Esophagus muscularis mucosa (tissue), 4 donors: ENCODE data around the gene PARP3. TPM values are rescaled to one million over a fixed set of nuclear protein-coding genes. Genes with fewer than 3 reads are reported as not detected.

Experiments used
- DNase-seq: peaks from one replicate; pipeline ENCODE4 v3.0.0-alpha.2; 2017; ENCODE audit errors: extremely low spot score
- H3K27ac ChIP-seq, 4 donors: fragments of 200-600 bp; sonication (generic); replicated peaks in 1 of 4; 1 replicate in 3 of 4; 2 replicates in 1 of 4; pipeline ENCODE4 v1.5.1; 2016 to 2019; ENCODE audit warnings: mild to moderate bottlenecking in 1 of 4
- H3K27me3 ChIP-seq, 4 donors: fragments of 200-600 bp; sonication (generic); one replicate each; pipeline versions ENCODE4 v1.5.1 to v1.6.0; 2016 to 2019
- H3K36me3 ChIP-seq, 4 donors: fragments of 200-600 bp; sonication (generic); one replicate each; pipeline ENCODE4 v1.5.1; 2016 to 2019
- H3K4me1 ChIP-seq, 4 donors: fragments of 200-600 bp; sonication (generic); one replicate each; pipeline ENCODE4 v1.5.1; 2016 to 2019
- H3K4me3 ChIP-seq, 4 donors: fragments of 200-600 bp; sonication (generic); 1 replicate in 2 of 4; 2 replicates in 2 of 4; pipeline ENCODE4 v1.5.1; 2016 to 2019; ENCODE audit warnings: mild to moderate bottlenecking in 4 of 4, moderate library complexity in 1 of 4
- H3K9me3 ChIP-seq, 4 donors: fragments of 200-600 bp; sonication (generic); 1 replicate in 3 of 4; 2 replicates in 1 of 4; pipeline ENCODE4 v1.5.1; 2016 to 2019
- EP300 ChIP-seq: sonication (generic); formaldehyde crosslinking; IDR thresholded peaks from one replicate; pipeline ENCODE4 v1.6.1; 2017; ENCODE audit warnings: antibody characterized with exemption
- POLR2A ChIP-seq: fragments of 450-650 bp; IDR thresholded peaks from one replicate; pipeline ENCODE4 v1.6.1; 2017; ENCODE audit warnings: antibody characterized with exemption, moderate library complexity, mild to moderate bottlenecking, low read depth
- POLR2AphosphoS5 ChIP-seq, 2 donors: sonication (generic); formaldehyde crosslinking; IDR thresholded peaks; one replicate each; pipeline ENCODE4 v1.6.1; 2017; ENCODE audit warnings: antibody characterized with exemption in 2 of 2
- WGBS: methylation state at CpG from one replicate; pipeline ENCODE4 v1.1.5; 2018; 5-methylcytosine and 5-hydroxymethylcytosine counted together
- intact Hi-C: fragments of 100-400 bp; cut with DNase I; formaldehyde crosslinking; loops from one replicate; pipeline ENCODE4 v1.15.1; 2023
- total RNA-seq, 4 donors: library from RNA; depleted of rRNA; stranded (reverse); fragments of >200 nt; gene quantifications; one replicate each; pipeline versions ENCODE4 v1.1.0 to v1.2.1, GENCODE V29; 2016
- TF ChIP-seq, protein P1 (sequence below), 3 experiments: fragments of 200-600 bp in 2 of 3; fragments of 450-650 bp in 1 of 3; sonication (generic) in 2 of 3; IDR thresholded peaks; one replicate each; pipeline ENCODE4 v1.5.1; 2017 to 2019; ENCODE audit warnings: antibody characterized with exemption in 3 of 3, mild to moderate bottlenecking in 2 of 3, moderate library complexity in 1 of 3

PARP3 gene
- total RNA-seq, 4 donors from 2014 or later: 22.9 to 37.9 (median 30.1) TPM

DNA sequence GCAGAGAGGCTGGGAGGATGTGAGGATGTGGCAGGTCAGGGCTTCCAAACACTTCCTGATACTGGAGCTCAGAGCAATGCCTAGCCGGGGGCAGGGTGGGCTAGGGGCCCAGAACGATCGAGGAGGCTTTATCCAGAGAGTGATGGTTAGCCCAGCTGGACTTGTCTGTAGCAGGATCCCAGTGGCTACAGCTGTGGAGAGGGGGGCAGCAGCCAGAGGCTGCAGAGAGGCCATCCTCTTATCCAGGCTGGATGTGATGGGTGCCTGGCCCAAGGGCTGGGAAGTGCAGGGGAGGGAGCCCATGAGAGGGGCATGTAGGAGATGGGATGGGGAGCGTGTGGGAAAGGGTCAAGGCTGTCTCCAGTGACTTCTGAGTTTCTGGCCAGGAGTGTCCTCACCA, 4.6 kb downstream of the PARP3 start:
- no peaks in the 10 kb centered on the region for H3K9me3 ChIP-seq
- peaks cover 0 to 57% (median 41%) of the 10 kb centered on the region in 4 donors for H3K36me3 ChIP-seq
- H3K27ac ChIP-seq: no peak overlapping the region
- no peak for DNase-seq
- intact Hi-C loops: no loop called here
- peaks cover 14 to 16% (median 15%) of the 10 kb centered on the region in 4 donors for H3K4me1 ChIP-seq
- TF ChIP-seq EP300 (no peak), POLR2AphosphoS5 (IDR thresholded peaks at IDR 0.05) (no peak), POLR2A (no peak)
- TF ChIP-seq, protein P1, sequence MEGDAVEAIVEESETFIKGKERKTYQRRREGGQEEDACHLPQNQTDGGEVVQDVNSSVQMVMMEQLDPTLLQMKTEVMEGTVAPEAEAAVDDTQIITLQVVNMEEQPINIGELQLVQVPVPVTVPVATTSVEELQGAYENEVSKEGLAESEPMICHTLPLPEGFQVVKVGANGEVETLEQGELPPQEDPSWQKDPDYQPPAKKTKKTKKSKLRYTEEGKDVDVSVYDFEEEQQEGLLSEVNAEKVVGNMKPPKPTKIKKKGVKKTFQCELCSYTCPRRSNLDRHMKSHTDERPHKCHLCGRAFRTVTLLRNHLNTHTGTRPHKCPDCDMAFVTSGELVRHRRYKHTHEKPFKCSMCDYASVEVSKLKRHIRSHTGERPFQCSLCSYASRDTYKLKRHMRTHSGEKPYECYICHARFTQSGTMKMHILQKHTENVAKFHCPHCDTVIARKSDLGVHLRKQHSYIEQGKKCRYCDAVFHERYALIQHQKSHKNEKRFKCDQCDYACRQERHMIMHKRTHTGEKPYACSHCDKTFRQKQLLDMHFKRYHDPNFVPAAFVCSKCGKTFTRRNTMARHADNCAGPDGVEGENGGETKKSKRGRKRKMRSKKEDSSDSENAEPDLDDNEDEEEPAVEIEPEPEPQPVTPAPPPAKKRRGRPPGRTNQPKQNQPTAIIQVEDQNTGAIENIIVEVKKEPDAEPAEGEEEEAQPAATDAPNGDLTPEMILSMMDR (IDR thresholded peaks at IDR 0.05): no peak
- 88% methylated on average over 4 of the region's 4 CpGs for WGBS
- no peak overlapping the region for H3K4me3 ChIP-seq
- H3K27me3 ChIP-seq: no peaks in the 10 kb centered on the region

DNA sequence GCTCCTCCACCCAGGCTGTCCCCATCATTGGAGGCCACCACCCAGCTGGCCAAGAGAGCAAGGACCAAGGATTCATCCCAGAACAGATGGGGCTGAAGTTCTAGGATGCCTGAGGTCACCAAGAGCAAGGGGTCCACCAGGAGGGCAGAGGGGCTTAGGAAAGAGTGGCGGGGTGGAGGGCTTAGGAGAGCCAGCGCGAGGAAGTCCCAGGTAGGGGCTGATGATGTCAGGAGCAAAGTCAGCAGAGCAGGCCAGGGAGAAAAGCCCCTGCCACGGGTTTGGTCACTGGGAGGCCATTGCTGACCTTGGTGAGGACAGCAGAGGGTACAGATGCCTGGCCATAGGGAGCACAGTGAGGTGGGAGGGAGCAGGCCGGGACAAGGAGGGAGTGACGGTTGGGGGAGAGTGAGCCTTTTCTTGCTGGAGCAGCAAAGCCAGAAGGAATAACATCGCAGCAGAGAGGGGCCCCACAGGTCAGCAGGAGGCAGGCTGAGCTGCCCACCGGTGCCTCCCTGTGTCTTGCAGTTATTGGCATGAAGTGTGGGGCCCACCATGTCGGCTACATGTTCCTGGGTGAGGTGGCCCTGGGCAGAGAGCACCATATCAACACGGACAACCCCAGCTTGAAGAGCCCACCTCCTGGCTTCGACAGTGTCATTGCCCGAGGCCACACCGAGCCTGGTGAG, 5.2 kb downstream of the PARP3 start:
- intact Hi-C loops: no loop called here
- Histone ChIP-seq H3K27ac (no peak overlapping the region), H3K36me3 (peaks cover 0 to 57% (median 41%) of the 10 kb centered on the region in 4 donors), H3K4me1 (peaks cover 12 to 14% (median 13%) of the 10 kb centered on the region in 4 donors), H3K4me3 (no peak overlapping the region), H3K9me3 (no peaks in the 10 kb centered on the region), H3K27me3 (no peaks in the 10 kb centered on the region)
- no peak for DNase-seq
- 73% methylated on average over 12 of the region's 13 CpGs for WGBS
- TF ChIP-seq POLR2A (no peak), POLR2AphosphoS5 (IDR thresholded peaks at IDR 0.05) (no peak), EP300 (no peak)
- TF ChIP-seq, protein P1 (IDR thresholded peaks at IDR 0.05): no peak

DNA sequence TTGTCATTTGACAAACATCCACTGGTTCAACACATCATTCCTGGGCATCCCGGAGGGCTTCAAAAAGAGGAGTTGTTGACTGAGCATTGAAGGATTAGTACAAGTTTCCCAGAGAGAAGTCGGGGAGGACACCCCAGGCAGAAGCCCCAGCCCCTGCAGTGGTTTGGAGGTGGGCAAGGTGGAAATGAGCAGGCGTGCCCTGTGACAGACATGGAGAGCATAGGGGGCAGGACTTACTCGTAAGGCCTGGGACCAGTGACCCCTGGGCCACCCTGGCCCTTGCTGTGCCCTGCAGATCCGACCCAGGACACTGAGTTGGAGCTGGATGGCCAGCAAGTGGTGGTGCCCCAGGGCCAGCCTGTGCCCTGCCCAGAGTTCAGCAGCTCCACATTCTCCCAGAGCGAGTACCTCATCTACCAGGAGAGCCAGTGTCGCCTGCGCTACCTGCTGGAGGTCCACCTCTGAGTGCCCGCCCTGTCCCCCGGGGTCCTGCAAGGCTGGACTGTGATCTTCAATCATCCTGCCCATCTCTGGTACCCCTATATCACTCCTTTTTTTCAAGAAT, 5.9 kb downstream of the PARP3 start:
- intact Hi-C loops: no loop called here
- H3K27me3 ChIP-seq: no peaks in the 10 kb centered on the region
- whole genome bisulfite sequencing: 80% methylated on average over 7 of the region's 10 CpGs
- no peak overlapping the region for H3K27ac ChIP-seq
- DNase-seq: no peak
- TF ChIP-seq POLR2AphosphoS5 (IDR thresholded peaks at IDR 0.05) (no peak), POLR2A (no peak), EP300 (no peak)
- TF ChIP-seq, protein P1 (IDR thresholded peaks at IDR 0.05): no peak
- peaks cover 0 to 57% (median 41%) of the 10 kb centered on the region in 4 donors for H3K36me3 ChIP-seq
- peaks cover 5 to 6% (median 5%) of the 10 kb centered on the region in 4 donors for H3K4me1 ChIP-seq
- no peaks in the 10 kb centered on the region for H3K9me3 ChIP-seq
- H3K4me3 ChIP-seq: no peak overlapping the region

DNA sequence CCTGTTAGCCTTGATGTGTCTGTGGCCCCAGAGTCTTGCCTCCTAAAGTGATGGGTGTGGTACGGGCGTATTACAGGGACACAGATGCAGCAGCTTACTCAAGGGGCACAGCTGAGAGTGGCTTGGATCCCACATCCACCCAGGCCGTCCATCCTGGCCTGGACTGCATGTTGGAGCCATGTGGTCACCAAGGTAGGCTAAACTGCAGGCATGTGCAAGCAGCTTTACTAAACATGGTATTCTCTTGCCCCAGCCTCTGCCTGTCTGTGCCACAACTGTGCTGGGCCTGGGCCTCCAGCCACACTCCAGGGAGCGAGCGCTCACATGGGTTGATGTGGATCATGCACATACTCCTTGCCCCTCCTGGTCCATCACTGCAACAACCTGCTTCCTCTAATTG, 7.0 kb downstream of the PARP3 start:
- DNase-seq: no peak

More for the DNA sequence above, 7.0 kb downstream of the PARP3 start:
- no peak overlapping the region for H3K27ac ChIP-seq
- 86% methylated on average over 5 of the region's 5 CpGs for WGBS
- H3K4me3 ChIP-seq: no peak overlapping the region
- H3K4me1 ChIP-seq: no peaks in the 10 kb centered on the region
- intact Hi-C loops: no loop called here
- H3K9me3 ChIP-seq: no peaks in the 10 kb centered on the region
- no peaks in the 10 kb centered on the region for H3K27me3 ChIP-seq
- TF ChIP-seq POLR2A: no peak
- no peak for TF ChIP-seq POLR2AphosphoS5 (IDR thresholded peaks at IDR 0.05)
- TF ChIP-seq, protein P1 (IDR thresholded peaks at IDR 0.05): no peak
- TF ChIP-seq EP300: no peak
- peaks cover 0 to 55% (median 40%) of the 10 kb centered on the region in 4 donors for H3K36me3 ChIP-seq
